Endodermal cell (in vitro differentiated cells): Measurements from ENCODE around the gene LRP2. TPM values are rescaled to one million over a fixed set of nuclear protein-coding genes. Genes with fewer than 3 reads are reported as not detected.

Experiments
- DNase-seq: peaks from one replicate; pipeline ENCODE4 v3.0.0-alpha.2; 2017
- H3K27ac ChIP-seq: 2 replicates; pipeline ENCODE4 v1.5.1; 2013; ENCODE audit warnings: mild to moderate bottlenecking, low read depth, low read length, moderate library complexity
- H3K27me3 ChIP-seq: 2 replicates; pipeline ENCODE4 v1.6.1; 2013; ENCODE audit warnings: mild to moderate bottlenecking, low read length, moderate library complexity; ENCODE audit not compliant: insufficient read depth, control insufficient read depth, poor library complexity, severe bottlenecking
- H3K36me3 ChIP-seq: 2 replicates; pipeline ENCODE4 v1.7.0; 2013; ENCODE audit warnings: mild to moderate bottlenecking, low read length, moderate library complexity; ENCODE audit not compliant: control insufficient read depth, insufficient read depth
- H3K4me1 ChIP-seq: one replicate; pipeline ENCODE4 v1.7.0; 2013; ENCODE audit warnings: low read length; ENCODE audit not compliant: control insufficient read depth, insufficient read depth
- H3K4me3 ChIP-seq: 2 replicates; pipeline ENCODE4 v1.5.1; 2013; ENCODE audit warnings: mild to moderate bottlenecking, low read length, moderate library complexity
- H3K9ac ChIP-seq: 2 replicates; pipeline ENCODE4 v1.6.1; 2013; ENCODE audit warnings: mild to moderate bottlenecking, low read length, moderate library complexity; ENCODE audit not compliant: poor library complexity, severe bottlenecking; ENCODE audit errors: extremely low read depth
- H3K9me3 ChIP-seq: 2 replicates; pipeline ENCODE4 v1.6.1; 2013; ENCODE audit warnings: mild to moderate bottlenecking, low read length, moderate library complexity; ENCODE audit not compliant: control insufficient read depth
- H3K27ac Mint-ChIP-seq: 2 replicates; pipeline ENCODE4 v1.8.0; 2020; ENCODE audit warnings: mixed read lengths
- H3K27me3 Mint-ChIP-seq: 2 replicates; pipeline ENCODE4 v1.8.0; 2021; ENCODE audit warnings: mild to moderate bottlenecking, mixed read lengths; ENCODE audit not compliant: insufficient read depth
- H3K36me3 Mint-ChIP-seq: 2 replicates; pipeline ENCODE4 v1.8.0; 2020; ENCODE audit warnings: low read depth, mixed read lengths
- H3K4me1 Mint-ChIP-seq: 2 replicates; pipeline ENCODE4 v1.8.0; 2020; ENCODE audit warnings: mixed read lengths
- H3K4me3 Mint-ChIP-seq: 2 replicates; pipeline ENCODE4 v1.8.0; 2020; ENCODE audit warnings: mild to moderate bottlenecking, moderate library complexity, mixed read lengths
- H3K9me3 Mint-ChIP-seq: 2 replicates; pipeline ENCODE4 v1.8.0; 2020; ENCODE audit warnings: mild to moderate bottlenecking, mixed read lengths
- CTCF ChIP-seq: fragments of 200-600 bp; sonication (generic); conservative IDR thresholded peaks from 2 replicates; pipeline ENCODE4 v1.5.0; 2021; ENCODE audit warnings: antibody characterized with exemption, mild to moderate bottlenecking
- WGBS, 2 experiments: methylation state at CpG; one replicate each; pipeline versions ENCODE4 v1.1.5 to v1.1.7; 2013; ENCODE audit warnings: missing lambda C conversion rate in 2 of 2, mixed read lengths in 1 of 2; ENCODE audit not compliant: insufficient coverage in 1 of 2, insufficient read length in 1 of 2; 5-methylcytosine and 5-hydroxymethylcytosine counted together
- total RNA-seq, 2 donors: library from RNA; stranded (reverse); fragmentation: NEBNext Ultra II Directional in 1 of 2; extraction: Animal tissue kit (Norgen Biotek cat#: 25700) in 1 of 2; gene quantifications; 2 replicates in 1 of 2; 3 replicates in 1 of 2; pipeline ENCODE4 v1.2.1, GENCODE V29; 2021

Gene LRP2
- total RNA-seq, 2 donors from 2014 or later: 2.2 to 3.5 TPM

DNA sequence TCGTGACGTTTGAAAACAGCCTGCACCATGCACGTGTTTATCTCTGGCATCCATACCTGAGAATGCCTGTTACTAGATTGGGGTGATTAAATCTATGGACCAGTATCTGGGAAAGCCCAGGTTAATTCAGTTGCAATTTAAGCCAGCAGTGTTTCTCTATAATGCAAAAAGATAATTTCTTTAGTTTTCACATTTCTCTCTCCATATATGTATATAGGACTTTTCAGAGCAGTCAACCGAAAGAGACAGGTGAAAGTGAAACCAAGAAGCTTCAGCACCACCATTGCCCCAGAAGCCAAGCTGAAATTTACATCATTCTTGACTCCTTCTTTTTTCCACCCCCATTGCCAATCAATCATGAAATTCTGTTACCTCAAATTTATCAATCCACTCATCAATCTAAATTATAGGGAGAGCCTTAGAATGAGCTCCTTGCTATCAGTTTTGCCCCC is 2.7 kb upstream of the LRP2 start:
- no peak for DNase-seq
- Histone ChIP-seq H3K4me3 (peak overlapping the region; percentile 69), H3K4me1 (no peaks in the 10 kb centered on the region), H3K27ac (peak overlapping the region; percentile 89), H3K9ac (no peak overlapping the region), H3K27me3 (peaks cover 53% of the 10 kb centered on the region), H3K9me3 (no peaks in the 10 kb centered on the region), H3K36me3 (no peaks in the 10 kb centered on the region)
- Mint-ChIP-seq H3K4me1 (peaks cover 33% of the 10 kb centered on the region), H3K27me3 (peaks cover 78% of the 10 kb centered on the region), H3K27ac (no peak overlapping the region), H3K9me3 (peaks cover 2% of the 10 kb centered on the region), H3K4me3 (peak overlapping the region; percentile 56), H3K36me3 (no peaks in the 10 kb centered on the region)
- no peak for TF ChIP-seq CTCF
- WGBS, 2 experiments: 14 to 29% methylated on average over 2 to 4 of the region's 4 CpGs

- H3K27ac ChIP-seq: peak overlapping the region; percentile 89
- WGBS, 2 experiments: 2 to 13% methylated on average over 3 to 26 of the region's 26 CpGs
- H3K27me3 ChIP-seq: peaks cover 65% of the 10 kb centered on the region
- H3K4me3 ChIP-seq: peak overlapping the region; percentile 69
- H3K36me3 ChIP-seq: no peaks in the 10 kb centered on the region
- no peaks in the 10 kb centered on the region for H3K4me1 ChIP-seq
- TF ChIP-seq CTCF: peak; percentile 12
- peak; percentile 77 for DNase-seq
- Mint-ChIP-seq H3K36me3 (no peaks in the 10 kb centered on the region), H3K27me3 (peaks cover 83% of the 10 kb centered on the region), H3K27ac (peak overlapping the region; percentile 48), H3K9me3 (no peaks in the 10 kb centered on the region), H3K4me1 (peaks cover 33% of the 10 kb centered on the region), H3K4me3 (peak overlapping the region; percentile 56)
- peak overlapping the region; percentile 65 for H3K9ac ChIP-seq
- H3K9me3 ChIP-seq: no peaks in the 10 kb centered on the region
Observed at GRCh38 chr2:169363560-169364150, 1.3 kb upstream of the LRP2 start.

GRCh38 chr2:169362894-169363559 is 693 bp upstream of the LRP2 start:
- H3K27me3 Mint-ChIP-seq: peaks cover 87% of the 10 kb centered on the region
- H3K9me3 Mint-ChIP-seq: no peaks in the 10 kb centered on the region
- Histone ChIP-seq H3K36me3 (no peaks in the 10 kb centered on the region), H3K9me3 (no peaks in the 10 kb centered on the region), H3K27me3 (peaks cover 65% of the 10 kb centered on the region), H3K27ac (no peak overlapping the region), H3K4me3 (peak overlapping the region; percentile 69), H3K4me1 (peaks cover 2% of the 10 kb centered on the region), H3K9ac (peak overlapping the region; percentile 65)
- peaks cover 37% of the 10 kb centered on the region for H3K4me1 Mint-ChIP-seq
- no peak overlapping the region for H3K27ac Mint-ChIP-seq
- no peak for TF ChIP-seq CTCF
- 7% methylated on average over 13 to 24 of the region's 24 CpGs for WGBS, 2 experiments
- H3K4me3 Mint-ChIP-seq: peak overlapping the region; percentile 56
- no peaks in the 10 kb centered on the region for H3K36me3 Mint-ChIP-seq
- peak; percentile 52 for DNase-seq
